Measurements from ENCODE around the gene FAM107B.

FAM107B gene

DNA sequence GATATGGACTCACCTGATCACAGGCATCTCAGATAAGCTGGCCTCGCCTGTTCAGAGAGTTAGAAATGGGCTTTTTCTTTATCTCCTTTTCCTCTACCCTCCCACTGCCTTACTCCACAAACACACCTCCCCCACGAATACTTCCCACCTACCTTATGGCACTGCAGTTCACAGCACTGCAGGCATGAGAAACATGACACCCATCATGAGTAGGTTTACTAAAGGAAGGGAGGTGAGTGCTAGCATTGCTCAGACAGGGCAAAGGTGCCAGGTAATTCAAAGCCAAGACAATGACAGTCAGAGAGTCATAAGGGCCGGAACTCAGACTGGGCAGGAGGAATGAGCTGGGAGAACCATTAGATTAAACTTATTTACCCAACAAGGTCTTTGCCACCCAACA lies 220.6 kb downstream of the FAM107B start:
- H3K4me1 Mint-ChIP-seq: peaks cover 82% of the 10 kb centered on the region
- peaks cover 3% of the 10 kb centered on the region for H3K27me3 Mint-ChIP-seq (ENCODE audit: low read depth, poor library complexity)
- DNase-seq: no peak
- H3K4me3 Mint-ChIP-seq: no peak overlapping the region
- TF ChIP-seq, protein P1, sequence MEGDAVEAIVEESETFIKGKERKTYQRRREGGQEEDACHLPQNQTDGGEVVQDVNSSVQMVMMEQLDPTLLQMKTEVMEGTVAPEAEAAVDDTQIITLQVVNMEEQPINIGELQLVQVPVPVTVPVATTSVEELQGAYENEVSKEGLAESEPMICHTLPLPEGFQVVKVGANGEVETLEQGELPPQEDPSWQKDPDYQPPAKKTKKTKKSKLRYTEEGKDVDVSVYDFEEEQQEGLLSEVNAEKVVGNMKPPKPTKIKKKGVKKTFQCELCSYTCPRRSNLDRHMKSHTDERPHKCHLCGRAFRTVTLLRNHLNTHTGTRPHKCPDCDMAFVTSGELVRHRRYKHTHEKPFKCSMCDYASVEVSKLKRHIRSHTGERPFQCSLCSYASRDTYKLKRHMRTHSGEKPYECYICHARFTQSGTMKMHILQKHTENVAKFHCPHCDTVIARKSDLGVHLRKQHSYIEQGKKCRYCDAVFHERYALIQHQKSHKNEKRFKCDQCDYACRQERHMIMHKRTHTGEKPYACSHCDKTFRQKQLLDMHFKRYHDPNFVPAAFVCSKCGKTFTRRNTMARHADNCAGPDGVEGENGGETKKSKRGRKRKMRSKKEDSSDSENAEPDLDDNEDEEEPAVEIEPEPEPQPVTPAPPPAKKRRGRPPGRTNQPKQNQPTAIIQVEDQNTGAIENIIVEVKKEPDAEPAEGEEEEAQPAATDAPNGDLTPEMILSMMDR (IDR thresholded peaks at IDR 0.05): no peak
- H3K9me3 Mint-ChIP-seq: no peaks in the 10 kb centered on the region
- peak overlapping the region; percentile 24 for H3K27ac Mint-ChIP-seq
- H3K36me3 Mint-ChIP-seq (ENCODE audit: low read depth): peaks cover 9% of the 10 kb centered on the region

DNA sequence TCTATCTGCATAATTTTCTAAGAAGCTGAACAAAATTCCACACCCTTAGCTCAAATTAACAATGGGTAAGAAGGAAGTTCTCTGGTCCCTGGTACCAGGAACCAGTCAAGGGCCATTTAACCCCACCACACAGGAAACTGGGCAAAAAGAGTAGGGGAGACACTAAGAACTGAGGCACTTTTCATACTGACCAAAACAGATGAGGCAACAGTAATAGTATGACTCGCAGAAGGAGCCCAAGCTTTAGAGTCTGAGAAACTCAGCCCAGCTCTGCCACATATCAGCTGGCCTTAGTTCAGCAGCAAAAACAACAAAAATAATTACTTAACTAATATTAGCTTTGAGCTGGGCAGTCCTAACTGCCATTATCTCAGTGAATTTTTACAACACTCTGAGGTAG lies 221.2 kb downstream of the FAM107B start:
- no peak for DNase-seq
- TF ChIP-seq, protein P1 (IDR thresholded peaks at IDR 0.05): no peak
- no peak overlapping the region for H3K27ac Mint-ChIP-seq
- H3K27me3 Mint-ChIP-seq (ENCODE audit: low read depth, poor library complexity): peaks cover 3% of the 10 kb centered on the region
- H3K36me3 Mint-ChIP-seq (ENCODE audit: low read depth): peaks cover 9% of the 10 kb centered on the region
- no peak overlapping the region for H3K4me3 Mint-ChIP-seq
- peaks cover 81% of the 10 kb centered on the region for H3K4me1 Mint-ChIP-seq
- H3K9me3 Mint-ChIP-seq: no peaks in the 10 kb centered on the region

DNA sequence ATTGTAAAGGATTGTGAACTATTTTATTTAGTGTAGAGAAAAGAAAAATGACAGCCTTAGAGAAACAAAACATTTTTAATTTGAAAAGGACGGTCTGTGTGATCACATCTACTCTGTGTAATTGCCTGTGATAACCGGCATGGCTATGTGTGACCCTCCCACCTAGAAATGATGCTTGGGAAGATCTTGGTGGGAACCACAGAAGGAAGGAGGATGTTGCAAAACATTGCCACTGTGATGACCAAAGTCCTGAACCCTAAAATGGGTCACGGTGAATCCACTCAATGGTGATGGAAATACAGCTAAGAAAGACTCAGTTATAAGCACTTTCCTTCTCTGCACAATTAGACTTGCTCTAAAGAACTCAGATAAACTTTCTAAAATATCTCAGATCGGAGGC lies 222.7 kb downstream of the FAM107B start:
- no peak for DNase-seq
- Mint-ChIP-seq H3K9me3 (no peaks in the 10 kb centered on the region), H3K4me3 (no peak overlapping the region), H3K4me1 (peaks cover 76% of the 10 kb centered on the region), H3K36me3 (ENCODE audit: low read depth) (peaks cover 9% of the 10 kb centered on the region), H3K27ac (no peak overlapping the region), H3K27me3 (ENCODE audit: low read depth, poor library complexity) (peaks cover 3% of the 10 kb centered on the region)
- TF ChIP-seq, protein P1 (IDR thresholded peaks at IDR 0.05): no peak

GRCh38 chr10:14550471-14550981 lies 224.2 kb downstream of the FAM107B start:
- peaks cover 9% of the 10 kb centered on the region for H3K36me3 Mint-ChIP-seq (ENCODE audit: low read depth)
- H3K4me3 Mint-ChIP-seq: no peak overlapping the region
- no peaks in the 10 kb centered on the region for H3K9me3 Mint-ChIP-seq
- no peaks in the 10 kb centered on the region for H3K27me3 Mint-ChIP-seq (ENCODE audit: low read depth, poor library complexity)
- TF ChIP-seq, protein P1 (IDR thresholded peaks at IDR 0.05): no peak
- no peak for DNase-seq
- H3K27ac Mint-ChIP-seq: peak overlapping the region; percentile 64
- H3K4me1 Mint-ChIP-seq: peaks cover 66% of the 10 kb centered on the region

- H3K27ac Mint-ChIP-seq: peak overlapping the region; percentile 95
- no peak overlapping the region for H3K4me3 Mint-ChIP-seq
- H3K9me3 Mint-ChIP-seq: no peaks in the 10 kb centered on the region
- H3K36me3 Mint-ChIP-seq (ENCODE audit: low read depth): peaks cover 9% of the 10 kb centered on the region
- TF ChIP-seq, protein P1 (IDR thresholded peaks at IDR 0.05): no peak
- peaks cover 61% of the 10 kb centered on the region for H3K4me1 Mint-ChIP-seq
- no peaks in the 10 kb centered on the region for H3K27me3 Mint-ChIP-seq (ENCODE audit: low read depth, poor library complexity)
- no peak for DNase-seq
Observed at GRCh38 chr10:14549496-14549895, 225.2 kb downstream of the FAM107B start.

GRCh38 chr10:14548970-14549369 lies 225.7 kb downstream of the FAM107B start:
- Mint-ChIP-seq H3K4me1 (peaks cover 61% of the 10 kb centered on the region), H3K4me3 (no peak overlapping the region), H3K9me3 (no peaks in the 10 kb centered on the region), H3K27ac (peak overlapping the region; percentile 76), H3K36me3 (ENCODE audit: low read depth) (peaks cover 9% of the 10 kb centered on the region), H3K27me3 (ENCODE audit: low read depth, poor library complexity) (no peaks in the 10 kb centered on the region)
- TF ChIP-seq, protein P1 (IDR thresholded peaks at IDR 0.05): no peak
- DNase-seq: no peak
